Testis (tissue), 3 donors: ENCODE results near the gene MRPS27. TPM values are rescaled to one million over a fixed set of nuclear protein-coding genes. Genes with fewer than 3 reads are reported as not detected.

Experiments used
- DNase-seq: peaks from one replicate; pipeline ENCODE4 v3.0.0-alpha.2; 2019
- H3K27ac ChIP-seq, 2 donors: fragments of 200-600 bp; sonication (generic); one replicate each; pipeline ENCODE4 v1.5.1; 2019
- H3K27me3 ChIP-seq: fragments of 200-600 bp; sonication (generic); one replicate; pipeline ENCODE4 v1.5.1; 2019
- H3K36me3 ChIP-seq: fragments of 200-600 bp; sonication (generic); one replicate; pipeline ENCODE4 v1.5.1; 2017; ENCODE audit warnings: low read depth; ENCODE audit errors: missing control alignments
- H3K4me1 ChIP-seq: fragments of 200-600 bp; sonication (generic); one replicate; pipeline ENCODE4 v1.5.1; 2019
- H3K4me3 ChIP-seq, 2 donors: fragments of 200-600 bp; sonication (generic); one replicate each; pipeline ENCODE4 v1.5.1; 2017 to 2019
- H3K9me3 ChIP-seq: fragments of 200-600 bp; sonication (generic); one replicate; pipeline ENCODE4 v1.5.1; 2017
- CTCF ChIP-seq, 3 experiments: fragments of 450-650 bp in 2 of 3; fragments of 200-600 bp in 1 of 3; sonication (generic) in 1 of 3; IDR thresholded peaks; one replicate each; pipeline ENCODE4 v1.5.1; 2016 to 2019; ENCODE audit warnings: antibody characterized with exemption in 3 of 3, mild to moderate bottlenecking in 2 of 3, moderate library complexity in 1 of 3
- POLR2A ChIP-seq: fragments of 450-650 bp; IDR thresholded peaks from one replicate; pipeline ENCODE4 v1.6.1; 2017; ENCODE audit warnings: antibody characterized with exemption, mild to moderate bottlenecking, moderate library complexity
- WGBS, 2 donors: methylation state at CpG; one replicate each; pipeline ENCODE4 v1.1.5; 2018; 5-methylcytosine and 5-hydroxymethylcytosine counted together
- intact Hi-C: fragments of 100-400 bp; cut with DNase I; formaldehyde crosslinking; loops from one replicate; pipeline ENCODE4 v1.15.1; 2023; ENCODE audit warnings: low total_unique reads
- polyA plus RNA-seq: library from polyadenylated mRNA; stranded (reverse); fragments of 350-450 nt; fragmentation: Illumina TruSeq; extraction: RNeasy Lipid Tissue Mini Kit (QIAGEN cat#74804); gene quantifications from one replicate; pipeline ENCODE4 v1.2.3, GENCODE V29; 2014; ENCODE audit warnings: low read depth, low replicate concordance; ENCODE audit not compliant: insufficient read depth
- total RNA-seq, 2 donors: library from RNA; depleted of rRNA; stranded (reverse); fragments of >200 nt; gene quantifications; one replicate each; pipeline ENCODE4 v1.2.3, GENCODE V29; 2016

MRPS27 gene
- total and polyA plus RNA-seq, 3 donors from 2014 or later, result 35.7 to 42.6 (median 41.6) TPM

- intact Hi-C loops, result no loop called here
- no peaks in the 10 kb centered on the region for H3K36me3 ChIP-seq
- DNase-seq, result no peak
- no peaks in the 10 kb centered on the region for H3K9me3 ChIP-seq
- no peak overlapping the region for H3K27ac ChIP-seq
- no peaks in the 10 kb centered on the region for H3K4me1 ChIP-seq
- no peak overlapping the region for H3K4me3 ChIP-seq
- no peaks in the 10 kb centered on the region for H3K27me3 ChIP-seq
- TF ChIP-seq POLR2A (no peak), CTCF (IDR thresholded peaks at IDR 0.05) (no peak)
- WGBS, 2 donors, result 96% methylated on average over 5 of the region's 5 CpGs
Measured at GRCh38 chr5:72265032-72265877, 54.8 kb downstream of the MRPS27 start.

- no peaks in the 10 kb centered on the region for H3K4me1 ChIP-seq
- no peak for TF ChIP-seq CTCF (IDR thresholded peaks at IDR 0.05)
- no peak for TF ChIP-seq POLR2A
- no peak overlapping the region for H3K4me3 ChIP-seq
- H3K27ac ChIP-seq, result no peak overlapping the region
- 90 to 93% methylated on average over 2 of the region's 2 CpGs for WGBS, 2 donors
- no peaks in the 10 kb centered on the region for H3K9me3 ChIP-seq
- H3K36me3 ChIP-seq, result no peaks in the 10 kb centered on the region
- H3K27me3 ChIP-seq, result no peaks in the 10 kb centered on the region
- DNase-seq, result no peak
- intact Hi-C loops, result no loop called here
Measured at GRCh38 chr5:72256536-72256935, 63.5 kb downstream of the MRPS27 start.

- Histone ChIP-seq H3K27ac (no peak overlapping the region), H3K36me3 (no peaks in the 10 kb centered on the region), H3K4me1 (no peaks in the 10 kb centered on the region), H3K4me3 (no peak overlapping the region), H3K9me3 (no peaks in the 10 kb centered on the region), H3K27me3 (no peaks in the 10 kb centered on the region)
- WGBS, 2 donors, result 62 to 84% methylated on average over 2 of the region's 2 CpGs
- intact Hi-C loops, result no loop called here
- DNase-seq, result no peak
- TF ChIP-seq POLR2A (no peak), CTCF (IDR thresholded peaks at IDR 0.05) (no peak)
Measured at GRCh38 chr5:72255670-72256069, 64.4 kb downstream of the MRPS27 start.

- Histone ChIP-seq H3K27ac (no peak overlapping the region), H3K27me3 (no peaks in the 10 kb centered on the region), H3K4me3 (no peak overlapping the region), H3K36me3 (no peaks in the 10 kb centered on the region), H3K9me3 (no peaks in the 10 kb centered on the region), H3K4me1 (no peaks in the 10 kb centered on the region)
- TF ChIP-seq POLR2A (no peak), CTCF (IDR thresholded peaks at IDR 0.05) (no peak)
- 87 to 99% methylated on average over 3 of the region's 3 CpGs for WGBS, 2 donors
- no peak for DNase-seq
- intact Hi-C loops, result no loop called here
Measured at GRCh38 chr5:72255237-72255636, 64.8 kb downstream of the MRPS27 start.
